HCT116 (cell line): ENCODE measurements around the gene ERC2.

Source experiments
- ATF3 ChIP-seq: IDR thresholded peaks from 2 replicates; pipeline ENCODE4 v1.6.1; 2012
- CBX3 ChIP-seq: IDR thresholded peaks from 2 replicates; pipeline ENCODE4 v1.6.1; 2012; ENCODE audit warnings: low read depth
- CEBPB ChIP-seq: IDR thresholded peaks from 2 replicates; pipeline ENCODE4 v1.6.1; 2012; ENCODE audit warnings: low read depth
- CTCF ChIP-seq, 3 experiments: fragments of 200-600 bp in 1 of 3; sonication (generic) in 1 of 3; IDR thresholded peaks in 2 of 3; conservative IDR thresholded peaks in 1 of 3; 2 replicates each; pipeline ENCODE4 v1.5.1; 2012 to 2017; ENCODE audit warnings: low read depth in 2 of 3, low read length in 2 of 3, antibody characterized with exemption in 1 of 3, borderline replicate concordance in 1 of 3, control low read depth in 1 of 3, mild to moderate bottlenecking in 1 of 3, mixed read lengths in 1 of 3, mixed run types in 1 of 3, moderate library complexity in 1 of 3; ENCODE audit not compliant: insufficient read depth in 1 of 3
- ELF1 ChIP-seq: IDR thresholded peaks from 2 replicates; pipeline ENCODE4 v1.6.1; 2012; ENCODE audit warnings: low read depth, borderline replicate concordance
- EZH2 ChIP-seq: fragments of 200-600 bp; sonication (generic); IDR thresholded peaks from 2 replicates; pipeline ENCODE4 v1.6.1; 2017; ENCODE audit warnings: antibody characterized with exemption, mixed run types
- EZH2phosphoT487 ChIP-seq: fragments of 200-600 bp; IDR thresholded peaks from 2 replicates; pipeline ENCODE4 v1.6.1; 2018; ENCODE audit warnings: antibody characterized with exemption, borderline replicate concordance
- MAX ChIP-seq: IDR thresholded peaks from 2 replicates; pipeline ENCODE4 v1.6.1; 2012
- POLR2A ChIP-seq: IDR thresholded peaks from 2 replicates; pipeline ENCODE4 v1.7.0; 2011; ENCODE audit warnings: borderline replicate concordance; ENCODE audit not compliant: insufficient read depth, insufficient read length; ENCODE audit errors: extremely low read depth
- POLR2AphosphoS5 ChIP-seq: IDR thresholded peaks from 2 replicates; pipeline ENCODE4 v1.6.1; 2011; ENCODE audit warnings: mild to moderate bottlenecking, low read depth, low read length, moderate library complexity
- REST ChIP-seq: IDR thresholded peaks from 2 replicates; pipeline ENCODE4 v1.6.1; 2012; ENCODE audit warnings: low read depth
- SRF ChIP-seq: IDR thresholded peaks from 2 replicates; pipeline ENCODE4 v1.6.1; 2012; ENCODE audit warnings: low read depth
- YY1 ChIP-seq: IDR thresholded peaks from 2 replicates; pipeline ENCODE4 v1.6.1; 2011; ENCODE audit warnings: low read length, low read depth, moderate library complexity, mild to moderate bottlenecking; ENCODE audit not compliant: insufficient replicate concordance; ENCODE audit errors: extremely low read depth
- ZFX ChIP-seq: fragments of 450-650 bp; IDR thresholded peaks from 2 replicates; pipeline ENCODE4 v1.6.1; 2017

- TF ChIP-seq POLR2A (no peak), YY1 (no peak), ATF3 (no peak), CTCF (IDR thresholded peaks at IDR 0.05 in 2 of 3, conservative IDR thresholded peaks at IDR 0.05 in 1 of 3; ENCODE audit: borderline replicate concordance in 1 of 3, insufficient read depth in 1 of 3, low read depth in 2 of 3, low read length in 2 of 3) (no peak), ZFX (no peak), EZH2 (no peak), CBX3 (no peak), MAX (no peak), REST (no peak), POLR2AphosphoS5 (no peak), EZH2phosphoT487 (no peak), SRF (no peak), ELF1 (no peak), CEBPB (no peak)
Measured at GRCh38 chr3:55826097-55826496, 642.2 kb downstream of the ERC2 start.
